ENCODE results near the gene TTF1.

- TF ChIP-seq CTCF (IDR thresholded peaks at IDR 0.05), result no peak
- no peak for TF ChIP-seq POLR2A (IDR thresholded peaks at IDR 0.05)
These were observed 50.2 kb downstream of the TTF1 start for GRCh38 chr9:132356324-132356924.
